K562 (cell line): Measurements from ENCODE around the gene MARCHF9. TPM values are rescaled to one million over a fixed set of nuclear protein-coding genes. Genes with fewer than 3 reads are reported as not detected.
A peak's percentile ranks its signal among the peaks of the same experiment; 100 is the strongest.

Experiments
- HNRNPL ChIP-seq: fragments of 200-400 bp; formaldehyde crosslinking; IDR thresholded peaks from 2 replicates; pipeline ENCODE4 v1.6.1; 2017; ENCODE audit warnings: low read depth, mild to moderate bottlenecking, low read length
- KAT7 ChIP-seq: sonication (generic); formaldehyde crosslinking; IDR thresholded peaks from 2 replicates; pipeline ENCODE4 v1.8.0; 2022; ENCODE audit warnings: missing genetic modification reagents, mild to moderate bottlenecking, borderline replicate concordance
- PML ChIP-seq: IDR thresholded peaks from 2 replicates; pipeline ENCODE4 v1.6.1; 2012; ENCODE audit warnings: low read length, inconsistent platforms
- PYGO2 ChIP-seq: fragments of 450-650 bp; IDR thresholded peaks from 2 replicates; pipeline ENCODE4 v1.6.1; 2016; ENCODE audit warnings: mild to moderate bottlenecking, missing genetic modification characterization, moderate library complexity, missing compliant biosample characterization
- RAD21 ChIP-seq, 2 experiments: fragments of 250-450 bp in 1 of 2; fragments of 450-650 bp in 1 of 2; sonication (Bioruptor Pico) in 1 of 2; formaldehyde crosslinking in 1 of 2; IDR thresholded peaks in 1 of 2; conservative IDR thresholded peaks in 1 of 2; 2 replicates each; pipeline versions ENCODE4 v1.4.0 to v1.8.0; 2020 to 2022; ENCODE audit warnings: mild to moderate bottlenecking in 2 of 2, moderate library complexity in 1 of 2
- SP2 ChIP-seq: IDR thresholded peaks from 2 replicates; pipeline ENCODE4 v1.6.1; 2011; ENCODE audit warnings: mild to moderate bottlenecking, low read depth, low read length, moderate library complexity; ENCODE audit not compliant: poor library complexity, severe bottlenecking; ENCODE audit errors: extremely low read depth
- TFAM ChIP-seq: fragments of 250-450 bp; sonication (Bioruptor Pico); conservative IDR thresholded peaks from 2 replicates; pipeline ENCODE4 v1.5.0; 2021; ENCODE audit warnings: mild to moderate bottlenecking, moderate library complexity
- ZNF124 ChIP-seq: sonication (generic); formaldehyde crosslinking; IDR thresholded peaks from 2 replicates; pipeline ENCODE4 v1.8.1; 2022; ENCODE audit warnings: missing genetic modification reagents
- ZNF134 ChIP-seq: fragments of 250-450 bp; sonication (Bioruptor Pico); conservative IDR thresholded peaks from 2 replicates; pipeline ENCODE4 v1.4.0; 2020
- ZNF75A ChIP-seq: fragments of 450-650 bp; formaldehyde crosslinking; IDR thresholded peaks from 2 replicates; pipeline ENCODE4 v1.4.0; 2020; ENCODE audit warnings: mild to moderate bottlenecking
- polyA plus RNA-seq, 8 experiments: library from polyadenylated mRNA; depleted of rRNA in 4 of 8; stranded (reverse) in 5 of 8; unstranded in 3 of 8; fragments of >200 nt; fragmentation: Nextera tagmentation in 2 of 8; fragmentation: Illumina TruSeq in 1 of 8; extraction: Ambion mirVana in 2 of 8; extraction: Trizol in 1 of 8; gene quantifications; 2 replicates each; pipeline versions ENCODE4 v1.2.1 to v1.2.3, GENCODE V29; 2011 to 2014; ENCODE audit warnings: inconsistent platforms in 1 of 8, missing spikeins in 1 of 8
- total RNA-seq, 7 experiments: library from RNA; depleted of rRNA in 6 of 7; stranded (reverse); fragments of >200 nt in 6 of 7; fragmentation: Illumina TruSeq in 2 of 7; extraction: Trizol in 2 of 7; gene quantifications; 2 replicates each; pipeline versions ENCODE4 v1.2.1 to v1.2.3, GENCODE V29; 2011 to 2021; ENCODE audit warnings: low replicate concordance in 1 of 7
- TF ChIP-seq, protein P1 (sequence below): fragments of 450-650 bp; IDR thresholded peaks from 2 replicates; pipeline ENCODE4 v1.6.1; 2017; ENCODE audit warnings: antibody characterized with exemption, mild to moderate bottlenecking
- TF ChIP-seq, protein P2 (sequence below): fragments of 200-800 bp; sonication (Bioruptor generic); IDR thresholded peaks from 2 replicates; pipeline ENCODE4 v1.6.1; 2017; ENCODE audit warnings: missing genetic modification characterization, missing compliant biosample characterization
- TF ChIP-seq, protein P3 (sequence below): fragments of 450-650 bp; formaldehyde crosslinking; IDR thresholded peaks from 2 replicates; pipeline ENCODE4 v1.4.0; 2020; ENCODE audit warnings: mild to moderate bottlenecking
- TF ChIP-seq, protein P4 (sequence below): sonication (generic); formaldehyde crosslinking; IDR thresholded peaks from 2 replicates; pipeline ENCODE4 v1.8.1; 2023; ENCODE audit warnings: mild to moderate bottlenecking, missing genetic modification reagents
- TF ChIP-seq, protein P5 (sequence below): fragments of 450-650 bp; IDR thresholded peaks from 2 replicates; pipeline ENCODE4 v1.6.1; 2016; ENCODE audit warnings: antibody characterized with exemption

The MARCHF9 gene
- total and polyA plus RNA-seq, 9 of the 15 experiments (the other 6 are each of a cell fraction or from before 2014, with no cell fraction given) = 0.80 to 12.4 (median 6.2) TPM

DNA sequence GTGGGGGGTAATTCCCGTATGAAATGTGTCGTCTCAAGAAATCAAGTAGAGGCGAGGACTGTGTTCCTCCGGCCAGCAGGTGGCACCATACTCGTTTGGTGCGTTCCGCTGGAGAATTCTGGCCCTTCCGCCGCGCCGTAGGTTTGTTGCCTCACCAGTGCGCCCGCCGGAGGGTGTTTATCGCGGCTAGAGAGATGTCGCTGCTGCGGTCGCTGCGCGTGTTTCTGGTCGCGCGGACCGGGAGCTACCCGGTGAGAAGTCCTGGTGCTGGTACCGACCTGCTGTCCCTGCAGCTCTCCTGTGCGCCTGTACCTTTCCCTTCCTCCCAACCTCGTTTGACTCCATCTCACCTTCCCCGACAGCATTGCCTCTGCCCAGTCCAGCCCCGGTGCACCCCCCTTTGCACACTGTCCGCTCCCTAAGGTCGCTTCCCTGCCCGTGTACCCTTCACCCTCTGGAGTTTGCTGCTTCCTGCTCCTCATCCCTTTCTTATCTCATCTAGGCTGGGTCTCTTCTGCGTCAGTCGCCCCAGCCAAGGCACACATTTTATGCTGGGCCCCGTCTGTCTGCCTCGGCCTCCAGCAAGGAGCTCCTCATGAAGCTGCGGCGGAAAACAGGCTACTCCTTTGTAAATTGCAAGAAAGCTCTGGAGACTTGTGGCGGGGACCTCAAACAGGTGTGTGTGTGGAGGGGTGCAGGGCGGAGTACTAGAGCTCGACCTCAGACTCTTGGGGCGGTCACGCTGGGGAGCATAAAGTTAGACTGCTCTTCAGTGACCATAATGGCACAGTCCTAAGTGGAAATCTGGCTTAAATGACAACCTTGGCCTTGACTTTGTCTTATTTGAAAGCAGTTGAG is 27.9 kb downstream of the MARCHF9 start, which contains the start of gene TSFM (continued):
- TF ChIP-seq, protein P1, sequence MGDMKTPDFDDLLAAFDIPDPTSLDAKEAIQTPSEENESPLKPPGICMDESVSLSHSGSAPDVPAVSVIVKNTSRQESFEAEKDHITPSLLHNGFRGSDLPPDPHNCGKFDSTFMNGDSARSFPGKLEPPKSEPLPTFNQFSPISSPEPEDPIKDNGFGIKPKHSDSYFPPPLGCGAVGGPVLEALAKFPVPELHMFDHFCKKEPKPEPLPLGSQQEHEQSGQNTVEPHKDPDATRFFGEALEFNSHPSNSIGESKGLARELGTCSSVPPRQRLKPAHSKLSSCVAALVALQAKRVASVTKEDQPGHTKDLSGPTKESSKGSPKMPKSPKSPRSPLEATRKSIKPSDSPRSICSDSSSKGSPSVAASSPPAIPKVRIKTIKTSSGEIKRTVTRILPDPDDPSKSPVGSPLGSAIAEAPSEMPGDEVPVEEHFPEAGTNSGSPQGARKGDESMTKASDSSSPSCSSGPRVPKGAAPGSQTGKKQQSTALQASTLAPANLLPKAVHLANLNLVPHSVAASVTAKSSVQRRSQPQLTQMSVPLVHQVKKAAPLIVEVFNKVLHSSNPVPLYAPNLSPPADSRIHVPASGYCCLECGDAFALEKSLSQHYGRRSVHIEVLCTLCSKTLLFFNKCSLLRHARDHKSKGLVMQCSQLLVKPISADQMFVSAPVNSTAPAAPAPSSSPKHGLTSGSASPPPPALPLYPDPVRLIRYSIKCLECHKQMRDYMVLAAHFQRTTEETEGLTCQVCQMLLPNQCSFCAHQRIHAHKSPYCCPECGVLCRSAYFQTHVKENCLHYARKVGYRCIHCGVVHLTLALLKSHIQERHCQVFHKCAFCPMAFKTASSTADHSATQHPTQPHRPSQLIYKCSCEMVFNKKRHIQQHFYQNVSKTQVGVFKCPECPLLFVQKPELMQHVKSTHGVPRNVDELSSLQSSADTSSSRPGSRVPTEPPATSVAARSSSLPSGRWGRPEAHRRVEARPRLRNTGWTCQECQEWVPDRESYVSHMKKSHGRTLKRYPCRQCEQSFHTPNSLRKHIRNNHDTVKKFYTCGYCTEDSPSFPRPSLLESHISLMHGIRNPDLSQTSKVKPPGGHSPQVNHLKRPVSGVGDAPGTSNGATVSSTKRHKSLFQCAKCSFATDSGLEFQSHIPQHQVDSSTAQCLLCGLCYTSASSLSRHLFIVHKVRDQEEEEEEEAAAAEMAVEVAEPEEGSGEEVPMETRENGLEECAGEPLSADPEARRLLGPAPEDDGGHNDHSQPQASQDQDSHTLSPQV = no peak
- TF ChIP-seq, protein P2, sequence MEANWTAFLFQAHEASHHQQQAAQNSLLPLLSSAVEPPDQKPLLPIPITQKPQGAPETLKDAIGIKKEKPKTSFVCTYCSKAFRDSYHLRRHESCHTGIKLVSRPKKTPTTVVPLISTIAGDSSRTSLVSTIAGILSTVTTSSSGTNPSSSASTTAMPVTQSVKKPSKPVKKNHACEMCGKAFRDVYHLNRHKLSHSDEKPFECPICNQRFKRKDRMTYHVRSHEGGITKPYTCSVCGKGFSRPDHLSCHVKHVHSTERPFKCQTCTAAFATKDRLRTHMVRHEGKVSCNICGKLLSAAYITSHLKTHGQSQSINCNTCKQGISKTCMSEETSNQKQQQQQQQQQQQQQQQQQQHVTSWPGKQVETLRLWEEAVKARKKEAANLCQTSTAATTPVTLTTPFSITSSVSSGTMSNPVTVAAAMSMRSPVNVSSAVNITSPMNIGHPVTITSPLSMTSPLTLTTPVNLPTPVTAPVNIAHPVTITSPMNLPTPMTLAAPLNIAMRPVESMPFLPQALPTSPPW = peak; percentile 74
- TF ChIP-seq, protein P3, sequence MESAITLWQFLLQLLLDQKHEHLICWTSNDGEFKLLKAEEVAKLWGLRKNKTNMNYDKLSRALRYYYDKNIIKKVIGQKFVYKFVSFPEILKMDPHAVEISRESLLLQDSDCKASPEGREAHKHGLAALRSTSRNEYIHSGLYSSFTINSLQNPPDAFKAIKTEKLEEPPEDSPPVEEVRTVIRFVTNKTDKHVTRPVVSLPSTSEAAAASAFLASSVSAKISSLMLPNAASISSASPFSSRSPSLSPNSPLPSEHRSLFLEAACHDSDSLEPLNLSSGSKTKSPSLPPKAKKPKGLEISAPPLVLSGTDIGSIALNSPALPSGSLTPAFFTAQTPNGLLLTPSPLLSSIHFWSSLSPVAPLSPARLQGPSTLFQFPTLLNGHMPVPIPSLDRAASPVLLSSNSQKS (CRISPR knock-in tag) = no peak
- TF ChIP-seq ZNF124 (CRISPR knock-in tag) = no peak
- TF ChIP-seq, protein P4, sequence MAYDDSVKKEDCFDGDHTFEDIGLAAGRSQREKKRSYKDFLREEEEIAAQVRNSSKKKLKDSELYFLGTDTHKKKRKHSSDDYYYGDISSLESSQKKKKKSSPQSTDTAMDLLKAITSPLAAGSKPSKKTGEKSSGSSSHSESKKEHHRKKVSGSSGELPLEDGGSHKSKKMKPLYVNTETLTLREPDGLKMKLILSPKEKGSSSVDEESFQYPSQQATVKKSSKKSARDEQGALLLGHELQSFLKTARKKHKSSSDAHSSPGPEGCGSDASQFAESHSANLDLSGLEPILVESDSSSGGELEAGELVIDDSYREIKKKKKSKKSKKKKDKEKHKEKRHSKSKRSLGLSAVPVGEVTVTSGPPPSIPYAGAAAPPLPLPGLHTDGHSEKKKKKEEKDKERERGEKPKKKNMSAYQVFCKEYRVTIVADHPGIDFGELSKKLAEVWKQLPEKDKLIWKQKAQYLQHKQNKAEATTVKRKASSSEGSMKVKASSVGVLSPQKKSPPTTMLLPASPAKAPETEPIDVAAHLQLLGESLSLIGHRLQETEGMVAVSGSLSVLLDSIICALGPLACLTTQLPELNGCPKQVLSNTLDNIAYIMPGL (CRISPR knock-in tag) = no peak; the same call in 1 of the 2 replicates
- no peak for TF ChIP-seq ZNF75A (CRISPR knock-in tag)
- no peak for TF ChIP-seq ZNF134 (CRISPR knock-in tag)
- peak; percentile 66 for TF ChIP-seq SP2
- TF ChIP-seq HNRNPL = no peak
- peak; percentile 53 to 57 for TF ChIP-seq RAD21 (CRISPR knock-in tag; conservative IDR thresholded peaks at IDR 0.05 in 1 of 2, IDR thresholded peaks at IDR 0.05 in 1 of 2)
- TF ChIP-seq, protein P5, sequence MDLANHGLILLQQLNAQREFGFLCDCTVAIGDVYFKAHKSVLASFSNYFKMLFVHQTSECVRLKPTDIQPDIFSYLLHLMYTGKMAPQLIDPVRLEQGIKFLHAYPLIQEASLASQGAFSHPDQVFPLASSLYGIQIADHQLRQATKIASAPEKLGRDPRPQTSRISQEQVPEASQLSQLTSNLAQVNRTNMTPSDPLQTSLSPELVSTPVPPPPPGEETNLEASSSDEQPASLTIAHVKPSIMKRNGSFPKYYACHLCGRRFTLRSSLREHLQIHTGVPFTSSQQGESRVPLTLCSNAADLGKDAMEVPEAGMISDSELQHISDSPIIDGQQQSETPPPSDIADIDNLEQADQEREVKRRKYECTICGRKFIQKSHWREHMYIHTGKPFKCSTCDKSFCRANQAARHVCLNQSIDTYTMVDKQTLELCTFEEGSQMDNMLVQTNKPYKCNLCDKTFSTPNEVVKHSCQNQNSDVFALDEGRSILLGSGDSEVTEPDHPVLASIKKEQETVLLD = peak; percentile 75; the same call in 1 of the 2 replicates
- TF ChIP-seq TFAM (CRISPR knock-in tag) = no peak
- peak; percentile 93; the same call in 1 of the 2 replicates for TF ChIP-seq KAT7
- no peak for TF ChIP-seq PYGO2 (tag)
- TF ChIP-seq PML = peak; percentile 69; the same call in 1 of the 2 replicates
